Activated CD4-positive, alpha-beta T cell treated with anti-CD3 and anti-CD28 coated beads, Interleukin-2, amount 10 ng/mL, durations not matched to agents 7 days and 5 days (primary cell): ENCODE results near the gene CTBS. TPM values are rescaled to one million over a fixed set of nuclear protein-coding genes. Genes with fewer than 3 reads are reported as not detected.
"Not testable (repeated sequence)": the region's sequence is repeated elsewhere in the genome, so short reads cannot be mapped to it uniquely, and the experiment has no call there.

Experiments used
- CTCF ChIA-PET: fragments of 350-600 bp; sonication (Branson Sonifier 250); formaldehyde crosslinking; loops from one replicate; lab custom pipeline; 2021; ENCODE audit warnings: antibody characterized with exemption; lab: Charles Lee
- POLR2A ChIA-PET: fragments of 350-600 bp; sonication (Branson Sonifier 250); formaldehyde crosslinking; loops from one replicate; lab custom pipeline; 2021; ENCODE audit warnings: antibody characterized with exemption; lab: Charles Lee
- DNase-seq: peaks from one replicate; pipeline ENCODE4 v3.0.0-alpha.2; 2020
- H3K27ac Mint-ChIP-seq: one replicate; pipeline ENCODE4 v1.8.0; 2021; ENCODE audit warnings: mild to moderate bottlenecking, moderate library complexity, mixed read lengths
- H3K27me3 Mint-ChIP-seq: one replicate; pipeline ENCODE4 v1.8.0; 2021; ENCODE audit warnings: mixed read lengths
- H3K36me3 Mint-ChIP-seq: one replicate; pipeline ENCODE4 v1.8.0; 2021; ENCODE audit warnings: low read depth, mixed read lengths
- H3K4me1 Mint-ChIP-seq: one replicate; pipeline ENCODE4 v1.8.0; 2021; ENCODE audit warnings: mixed read lengths
- H3K4me3 Mint-ChIP-seq: one replicate; pipeline ENCODE4 v1.8.0; 2021; ENCODE audit warnings: mild to moderate bottlenecking, moderate library complexity, mixed read lengths
- H3K9me3 Mint-ChIP-seq: one replicate; pipeline ENCODE4 v1.8.0; 2021; ENCODE audit warnings: mixed read lengths
- total RNA-seq, 2 experiments: library from RNA; stranded (reverse); gene quantifications; one replicate each; pipeline ENCODE4 v1.2.3, GENCODE V29; 2021

Gene CTBS
- total RNA-seq, 2 experiments from 2014 or later = 13.2 to 14.8 TPM

DNA sequence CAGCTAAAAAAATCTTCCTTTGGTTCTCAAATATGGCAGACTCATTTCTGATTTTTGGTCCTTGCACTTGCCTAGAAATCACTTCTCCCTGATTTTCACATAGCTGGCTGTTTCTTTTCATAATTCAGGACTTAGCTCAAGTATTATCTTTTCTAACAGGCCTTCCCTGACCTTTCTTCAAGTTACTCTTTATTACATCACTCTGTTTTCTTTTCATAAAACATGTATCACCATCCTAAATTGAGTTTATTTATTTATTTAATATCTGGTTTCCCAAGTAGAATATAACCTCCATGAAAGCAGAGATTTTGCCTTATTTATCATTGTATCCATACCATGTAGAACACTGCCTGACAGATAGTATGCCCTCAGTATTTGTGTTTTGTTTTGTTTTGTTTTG is 49.6 kb downstream of the CTBS start:
- no peaks in the 10 kb centered on the region for H3K27me3 Mint-ChIP-seq
- ChIA-PET POLR2A (no interaction called here), CTCF (interaction anchor here (0.6 kb wide), 1 partner anchor 638 kb away, joined by 3 read pairs; no protein-coding TSS in a partner anchor)
- H3K4me3 Mint-ChIP-seq = no peak overlapping the region
- H3K9me3 Mint-ChIP-seq = peaks cover 2% of the 10 kb centered on the region
- no peak for DNase-seq
- H3K27ac Mint-ChIP-seq = no peak overlapping the region
- H3K4me1 Mint-ChIP-seq = no peaks in the 10 kb centered on the region
- H3K36me3 Mint-ChIP-seq = peaks cover 4% of the 10 kb centered on the region

DNA sequence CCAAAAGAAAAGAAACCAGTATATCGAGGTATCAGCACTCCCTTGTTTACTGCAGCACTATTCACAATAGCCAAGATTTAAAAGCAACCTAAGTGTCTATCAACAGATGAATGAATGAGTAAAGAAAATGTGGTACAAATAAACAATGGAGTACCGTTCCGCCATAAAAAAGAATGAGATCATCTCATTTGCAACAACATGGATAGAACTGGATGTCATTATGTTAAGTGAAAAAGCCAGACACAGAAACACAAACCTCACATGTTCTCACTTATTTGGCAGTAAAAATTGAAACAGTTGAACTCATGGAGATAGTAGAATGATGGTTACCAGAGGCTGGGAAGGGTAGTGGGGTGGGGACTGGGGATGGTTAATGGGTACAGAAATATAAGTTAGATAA is 63.6 kb downstream of the CTBS start:
- no peaks in the 10 kb centered on the region for H3K27me3 Mint-ChIP-seq
- DNase-seq = no peak
- peaks cover 8% of the 10 kb centered on the region for H3K4me1 Mint-ChIP-seq
- POLR2A ChIA-PET = no interaction called here
- no peak overlapping the region for H3K27ac Mint-ChIP-seq
- CTCF ChIA-PET = interaction anchor here (0.9 kb wide), 1 partner anchor 32 kb away, joined by 3 read pairs; no protein-coding TSS in a partner anchor
- H3K36me3 Mint-ChIP-seq = peaks cover 14% of the 10 kb centered on the region
- peaks cover 14% of the 10 kb centered on the region for H3K9me3 Mint-ChIP-seq
- no peak overlapping the region for H3K4me3 Mint-ChIP-seq

DNA sequence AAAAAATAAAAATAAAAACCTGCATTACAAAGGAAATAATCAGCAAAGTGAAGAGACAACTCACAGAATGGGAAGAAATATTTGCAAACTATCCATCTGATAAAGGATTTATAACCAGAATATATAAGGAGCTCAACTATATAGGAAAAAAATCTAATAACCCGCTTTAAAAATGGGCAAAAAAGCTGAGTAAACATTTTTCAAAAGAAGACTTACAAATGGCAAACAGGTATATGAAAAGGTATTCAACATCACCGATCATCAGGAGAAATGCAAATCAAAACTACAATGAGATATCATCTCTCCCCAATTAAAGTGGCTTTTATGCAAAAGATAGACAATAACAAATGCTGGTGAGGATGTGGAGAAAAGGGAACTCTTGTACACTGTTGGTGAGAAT is 64.1 kb downstream of the CTBS start:
- H3K36me3 Mint-ChIP-seq = peaks cover 17% of the 10 kb centered on the region
- H3K4me3 Mint-ChIP-seq = no peak overlapping the region
- ChIA-PET POLR2A (no interaction called here), CTCF (interaction anchor here (0.8 to 1.0 kb wide), 3 partner anchors 32 to 110 kb away, joined by 3 read pairs; no protein-coding TSS in a partner anchor)
- H3K4me1 Mint-ChIP-seq = peaks cover 8% of the 10 kb centered on the region
- H3K27me3 Mint-ChIP-seq = no peaks in the 10 kb centered on the region
- H3K27ac Mint-ChIP-seq = no peak overlapping the region
- DNase-seq = no peak
- peaks cover 14% of the 10 kb centered on the region for H3K9me3 Mint-ChIP-seq

DNA sequence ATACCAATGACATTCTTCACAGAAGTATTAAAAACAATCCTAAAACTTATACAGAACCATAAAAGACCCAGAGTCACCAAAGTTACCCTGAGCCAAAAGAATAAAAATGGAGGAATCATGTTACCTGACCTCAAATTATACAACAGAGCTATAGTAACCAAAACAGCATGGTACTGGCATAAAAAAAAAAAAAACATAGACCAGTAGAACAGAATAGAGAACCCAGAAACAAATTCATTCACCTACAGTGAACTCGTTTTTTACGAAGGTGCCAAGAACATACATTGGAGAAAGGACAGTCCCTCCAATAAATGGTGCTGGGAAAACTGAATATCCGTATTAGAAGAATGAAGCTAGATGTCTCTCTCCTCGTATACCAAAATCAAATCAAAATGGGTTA is 65.2 kb downstream of the CTBS start:
- Mint-ChIP-seq H3K4me1 (peaks cover 18% of the 10 kb centered on the region), H3K4me3 (no peak overlapping the region)
- CTCF ChIA-PET = interaction anchor here (0.8 to 1.2 kb wide), 3 partner anchors 33 to 67 kb away, joined by 3 to 5 read pairs (median 3); no protein-coding TSS in a partner anchor

DNA sequence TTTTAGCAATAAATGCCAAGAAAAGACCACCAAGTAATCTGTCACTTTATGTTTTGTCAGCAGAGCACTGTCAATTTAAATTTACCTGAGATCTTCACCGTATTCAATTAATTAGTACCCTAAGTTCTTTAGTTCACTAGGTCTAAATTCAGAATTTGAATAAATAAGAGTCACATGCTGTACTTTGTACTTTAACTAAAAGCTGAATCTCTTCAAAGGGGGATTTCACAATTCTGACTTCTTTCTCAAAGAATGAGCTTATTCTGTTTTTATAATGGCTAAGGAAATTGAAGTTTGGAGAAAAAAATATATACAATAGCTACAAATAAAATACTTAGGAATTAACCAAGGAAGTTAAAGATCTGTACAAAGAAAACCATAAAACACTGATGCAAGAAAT is 65.7 kb downstream of the CTBS start:
- ChIA-PET CTCF (interaction anchor here (0.8 to 1.2 kb wide), 4 partner anchors 34 to 74 kb away, joined by 3 to 6 read pairs (median 4); no protein-coding TSS in a partner anchor), POLR2A (no interaction called here)
- H3K36me3 Mint-ChIP-seq = peaks cover 20% of the 10 kb centered on the region
- peak overlapping the region; percentile 99 for H3K4me3 Mint-ChIP-seq
- H3K9me3 Mint-ChIP-seq = peaks cover 14% of the 10 kb centered on the region
- H3K27ac Mint-ChIP-seq = no peak overlapping the region
- H3K27me3 Mint-ChIP-seq = no peaks in the 10 kb centered on the region
- peaks cover 23% of the 10 kb centered on the region for H3K4me1 Mint-ChIP-seq
- no peak for DNase-seq

More for the DNA sequence above, 65.2 kb downstream of the CTBS start:
- POLR2A ChIA-PET = no interaction called here
- Mint-ChIP-seq H3K9me3 (peaks cover 14% of the 10 kb centered on the region), H3K27me3 (no peaks in the 10 kb centered on the region), H3K36me3 (peaks cover 20% of the 10 kb centered on the region), H3K27ac (no peak overlapping the region)
- no peak for DNase-seq

DNA sequence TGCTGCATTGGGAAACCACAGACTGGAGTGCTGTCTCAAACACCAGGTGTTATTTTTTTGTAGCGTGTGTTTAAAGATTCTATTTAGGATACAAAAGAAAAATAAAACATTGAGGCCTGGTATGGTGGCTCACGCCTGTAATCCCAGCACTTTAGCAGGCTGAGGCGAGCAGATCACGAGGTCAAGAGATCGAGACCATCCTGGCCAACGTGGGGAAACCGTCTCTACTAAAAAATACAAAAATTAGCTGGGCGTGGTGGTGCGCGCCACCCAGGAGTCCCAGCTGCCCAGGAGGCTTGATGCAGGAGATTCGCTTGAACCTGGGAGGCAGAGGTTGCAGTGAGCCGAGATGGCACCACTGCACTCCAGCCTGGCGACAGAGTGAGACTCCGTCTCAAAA is 66.4 kb downstream of the CTBS start:
- H3K27me3 Mint-ChIP-seq, H3K27ac Mint-ChIP-seq, POLR2A ChIA-PET, DNase-seq: not testable (repeated sequence)
- peak overlapping the region; percentile 99 for H3K4me3 Mint-ChIP-seq
- H3K9me3 Mint-ChIP-seq = peaks cover 14% of the 10 kb centered on the region
- CTCF ChIA-PET = interaction anchor here (1.2 kb wide), 1 partner anchor 73 kb away, joined by 6 read pairs; no protein-coding TSS in a partner anchor
- H3K36me3 Mint-ChIP-seq = peaks cover 22% of the 10 kb centered on the region
- H3K4me1 Mint-ChIP-seq = peaks cover 29% of the 10 kb centered on the region

DNA sequence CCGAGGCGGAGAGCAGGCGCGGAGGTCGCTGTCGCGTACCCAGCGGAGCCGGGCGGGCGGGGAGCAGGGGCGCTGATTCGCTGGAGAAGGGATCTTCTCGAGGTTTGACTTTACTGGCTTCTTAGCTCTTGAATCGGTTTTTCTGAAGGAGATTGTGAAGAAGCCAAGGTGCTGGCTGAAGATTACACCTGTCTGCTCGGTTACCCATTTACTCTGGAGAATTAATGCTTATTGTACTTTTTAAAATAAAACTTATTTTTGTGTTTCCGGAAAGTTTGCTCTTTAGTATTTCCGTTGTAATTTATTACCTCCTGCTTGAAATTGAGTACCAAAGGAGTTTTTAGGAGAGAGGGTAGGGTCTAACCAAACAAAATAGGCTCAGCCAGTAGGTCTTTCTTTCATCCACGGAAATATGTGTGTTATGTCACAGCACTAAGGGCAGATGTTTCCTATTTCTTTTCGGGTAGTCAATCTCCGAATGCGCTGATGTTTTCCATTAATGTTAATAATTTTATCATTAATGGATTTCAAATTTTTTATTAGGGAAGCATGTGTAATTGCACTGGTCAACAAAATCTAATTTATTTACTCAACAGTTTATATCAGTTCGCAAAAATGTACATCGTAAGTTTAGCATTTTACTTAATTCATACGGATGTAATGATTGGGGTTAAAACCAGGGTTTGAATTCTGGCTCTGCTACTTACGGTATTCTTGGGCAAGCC is 67.3 kb downstream of the CTBS start:
- peak overlapping the region; percentile 99 for H3K4me3 Mint-ChIP-seq
- DNase-seq = no peak
- H3K9me3 Mint-ChIP-seq = peaks cover 14% of the 10 kb centered on the region
- H3K27me3 Mint-ChIP-seq = no peaks in the 10 kb centered on the region
- H3K36me3 Mint-ChIP-seq = peaks cover 25% of the 10 kb centered on the region
- POLR2A ChIA-PET = interaction anchor here (0.6 to 2.2 kb wide), 6 partner anchors 9 to 362 kb away, joined by 3 to 19 read pairs (median 5); partner anchors contain the start of genes CTBS and PRKACB
- CTCF ChIA-PET = interaction anchor here (1.0 to 1.9 kb wide), 9 partner anchors 9 to 438 kb away, joined by 3 to 5 read pairs (median 4); no protein-coding TSS in a partner anchor
- H3K27ac Mint-ChIP-seq = peak overlapping the region; percentile 98
- peaks cover 35% of the 10 kb centered on the region for H3K4me1 Mint-ChIP-seq

DNA sequence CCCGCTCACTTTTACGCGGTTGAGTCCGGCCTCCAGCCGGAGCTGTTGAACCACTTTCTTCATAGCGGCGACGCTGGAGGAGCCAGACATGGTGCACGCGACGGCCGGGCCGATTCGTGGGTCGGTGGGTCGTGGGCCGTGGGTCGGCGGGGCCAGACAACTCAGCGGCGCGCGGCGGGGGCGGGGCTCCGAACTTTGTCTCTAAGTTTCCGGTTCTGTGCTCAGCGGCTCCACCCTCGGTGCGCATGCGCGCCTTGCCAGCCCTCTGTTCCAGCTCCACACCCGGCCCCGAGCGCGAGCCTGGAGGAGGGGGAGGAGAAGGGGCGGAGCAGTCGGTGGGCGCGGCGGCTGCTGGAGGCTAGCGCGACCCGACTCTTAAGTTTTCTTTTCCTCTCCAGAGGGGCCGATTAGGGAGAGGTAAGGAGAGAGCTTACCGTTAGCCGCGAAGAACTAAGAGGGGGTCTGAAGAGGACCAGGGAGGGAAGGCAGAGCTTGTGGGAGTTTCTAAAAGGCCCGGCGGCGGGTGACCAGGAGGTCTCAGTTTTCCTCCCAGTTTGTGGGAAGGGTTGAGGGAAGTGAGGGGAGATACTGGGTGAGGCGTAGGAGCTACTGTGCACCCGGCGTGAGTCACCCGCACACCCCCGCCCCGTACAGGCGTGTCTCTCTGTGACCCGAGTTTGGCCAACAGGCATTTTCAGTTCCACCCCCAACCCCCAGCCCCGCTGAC is 68.1 kb downstream of the CTBS start, which contains the start of the genes GNG5 and SPATA1:
TSS of gene GNG5 (minus strand) at position 580 of the 727 bp plus-strand sequence. CDS start at position 90, 490 bp downstream.
TSS of gene SPATA1 (plus strand) at position 385 of the 727 bp plus-strand sequence. CDS start 9,974 bp downstream, outside the sequence.
- ChIA-PET POLR2A (interaction anchor here (0.6 to 2.2 kb wide), 7 partner anchors 9 to 361 kb away, joined by 3 to 19 read pairs (median 5); partner anchors contain the start of genes CTBS and PRKACB), CTCF (interaction anchor here (1.0 to 1.9 kb wide), 9 partner anchors 8 to 439 kb away, joined by 3 to 5 read pairs (median 4); no protein-coding TSS in a partner anchor)
- H3K4me1 Mint-ChIP-seq = peaks cover 42% of the 10 kb centered on the region
- peaks cover 13% of the 10 kb centered on the region for H3K9me3 Mint-ChIP-seq
- peak within 1 kb of the TSS; percentile 98 for H3K27ac Mint-ChIP-seq
- H3K36me3 Mint-ChIP-seq = peaks cover 32% of the 10 kb centered on the region
- peak; percentile 98 for DNase-seq
- H3K4me3 Mint-ChIP-seq = peak within 1 kb of the TSS; percentile 99
- H3K27me3 Mint-ChIP-seq = no peaks in the 10 kb centered on the region

DNA sequence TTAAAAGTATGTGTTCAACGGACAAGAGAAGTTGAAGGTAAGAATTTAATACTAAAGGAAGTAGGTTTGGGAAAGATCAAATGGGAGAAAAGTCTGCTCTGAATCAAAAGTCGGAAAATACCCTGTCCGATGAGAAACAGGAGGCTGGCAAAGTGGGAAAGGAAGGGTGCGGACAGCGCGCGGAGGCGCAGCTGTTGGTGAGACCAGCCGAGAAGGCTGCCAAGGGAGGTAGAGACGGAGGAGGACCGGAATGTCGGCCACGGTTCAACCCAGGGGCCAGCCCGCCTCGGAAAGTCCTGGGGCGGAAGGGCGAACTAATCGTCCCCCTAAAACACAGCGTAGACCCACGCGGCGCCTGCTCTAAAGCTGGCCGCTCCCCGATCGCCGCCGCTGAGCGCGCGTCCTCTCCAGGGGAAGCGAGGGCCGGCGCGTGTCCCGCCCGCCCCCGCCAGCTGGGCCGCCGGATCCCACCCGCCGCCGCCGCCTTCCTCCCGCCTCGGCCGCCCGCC is 68.7 kb downstream of the CTBS start:
- DNase-seq = no peak
- no peaks in the 10 kb centered on the region for H3K27me3 Mint-ChIP-seq
- POLR2A ChIA-PET = interaction anchor here (1.0 to 2.2 kb wide), 5 partner anchors 8 to 361 kb away, joined by 4 to 19 read pairs (median 5); partner anchors contain the start of genes CTBS and PRKACB
- peaks cover 47% of the 10 kb centered on the region for H3K4me1 Mint-ChIP-seq
- peak overlapping the region; percentile 98 for H3K27ac Mint-ChIP-seq
- peak overlapping the region; percentile 99 for H3K4me3 Mint-ChIP-seq
- CTCF ChIA-PET = interaction anchor here (1.0 to 1.9 kb wide), 8 partner anchors 8 to 439 kb away, joined by 3 to 5 read pairs (median 4); no protein-coding TSS in a partner anchor
- peaks cover 35% of the 10 kb centered on the region for H3K36me3 Mint-ChIP-seq
- H3K9me3 Mint-ChIP-seq = peaks cover 11% of the 10 kb centered on the region

DNA sequence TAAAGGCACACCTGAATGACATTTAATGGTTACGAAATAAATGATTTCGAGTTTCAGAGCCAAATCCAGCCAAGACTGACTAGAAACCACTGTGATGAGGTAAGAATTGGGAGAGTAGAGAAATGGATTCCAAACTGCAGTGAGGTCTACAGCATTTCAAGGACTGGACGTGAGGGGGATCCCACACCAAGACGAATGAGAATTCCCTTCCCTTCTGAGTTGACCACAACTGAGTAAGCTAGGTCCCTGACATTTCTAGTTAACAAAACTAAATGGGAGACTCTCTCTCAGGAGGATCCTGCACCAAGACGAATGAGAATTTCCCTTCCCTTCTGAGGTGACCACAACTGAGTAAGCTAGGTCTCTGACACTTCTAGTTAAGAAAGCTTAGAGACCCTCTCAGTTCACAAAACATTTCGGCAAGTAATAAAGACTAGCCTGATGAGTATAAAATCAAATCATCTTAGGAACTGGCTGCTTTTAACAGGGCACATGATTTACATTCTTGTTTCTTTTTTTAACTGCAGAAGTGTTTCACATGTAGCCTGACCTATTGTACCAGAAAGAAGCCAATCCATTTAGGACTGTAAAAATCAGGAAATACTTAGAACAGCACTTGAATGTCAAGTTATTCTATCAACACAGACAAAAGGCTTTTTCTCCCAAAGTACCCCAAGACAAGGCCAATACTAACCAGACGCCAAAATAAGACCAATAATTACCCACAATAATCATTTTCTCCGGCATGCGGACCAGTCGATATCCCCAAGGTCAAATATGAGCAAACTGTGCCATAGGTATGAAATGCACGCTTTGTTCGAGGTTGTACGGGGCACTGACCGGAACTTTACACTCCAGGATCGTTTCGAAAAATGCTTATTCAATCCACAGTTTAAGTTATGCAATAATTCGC is 69.4 kb downstream of the CTBS start:
- peak overlapping the region; percentile 96 for H3K27ac Mint-ChIP-seq
- ChIA-PET POLR2A (interaction anchor here (2.2 kb wide), 1 partner anchor 69 kb away, joined by 19 read pairs; the partner anchor contains the start of gene CTBS), CTCF (interaction anchor here (1.0 to 1.9 kb wide), 3 partner anchors 9 to 62 kb away, joined by 3 to 5 read pairs (median 5); no protein-coding TSS in a partner anchor)
- DNase-seq = no peak
- H3K9me3 Mint-ChIP-seq = peaks cover 11% of the 10 kb centered on the region
- H3K4me3 Mint-ChIP-seq = peak overlapping the region; percentile 99
- peaks cover 35% of the 10 kb centered on the region for H3K36me3 Mint-ChIP-seq
- H3K27me3 Mint-ChIP-seq = no peaks in the 10 kb centered on the region
- H3K4me1 Mint-ChIP-seq = peaks cover 49% of the 10 kb centered on the region

DNA sequence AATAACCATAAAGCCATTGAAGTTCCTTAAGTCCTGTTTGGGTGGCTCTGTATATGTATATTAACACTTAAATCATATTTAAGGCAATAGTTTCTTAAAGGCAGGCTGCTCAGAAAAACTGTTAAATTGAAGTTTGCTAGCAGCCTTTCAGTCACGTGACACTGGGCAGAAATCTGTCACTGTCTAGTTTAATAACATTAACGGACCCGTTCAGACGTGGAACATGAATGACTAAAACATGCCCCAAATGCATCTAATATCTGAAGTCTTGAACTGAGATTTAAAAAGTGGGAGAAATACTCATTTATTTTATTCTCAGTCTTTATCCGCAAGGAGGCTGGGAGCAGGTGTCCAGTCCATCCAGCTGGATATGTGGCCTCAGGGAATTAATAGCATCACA is 71.3 kb downstream of the CTBS start:
- Mint-ChIP-seq H3K4me3 (no peak overlapping the region), H3K27me3 (no peaks in the 10 kb centered on the region), H3K27ac (no peak overlapping the region), H3K36me3 (peaks cover 34% of the 10 kb centered on the region), H3K9me3 (no peaks in the 10 kb centered on the region), H3K4me1 (peaks cover 51% of the 10 kb centered on the region)
- no peak for DNase-seq
- POLR2A ChIA-PET = no interaction called here
- CTCF ChIA-PET = interaction anchor here (1.1 to 1.5 kb wide), 2 partner anchors 22 to 23 kb away, joined by 4 to 5 read pairs; no protein-coding TSS in a partner anchor
